Endothelial cell of umbilical vein (primary cell): ENCODE measurements around the gene SLC7A10. TPM values are rescaled to one million over a fixed set of nuclear protein-coding genes. Genes with fewer than 3 reads are reported as not detected.

Experiments
- BruUV-seq: library from RNA; stranded (reverse); fragments of 400-500 nt; replicated peaks from 2 replicates; lab custom pipeline; 2021; lab: Mats Ljungman, UMichigan
- CTCF ChIA-PET: fragments of 300-600, 350-600 bp; sonication (Branson Sonifier 250); formaldehyde crosslinking; loops from one replicate; lab custom pipeline; 2021; ENCODE audit warnings: antibody characterized with exemption, inconsistent platforms; lab: Charles Lee
- POLR2A ChIA-PET: fragments of 300-600, 350-600 bp; sonication (Branson Sonifier 250); formaldehyde crosslinking; loops from one replicate; lab custom pipeline; 2021; ENCODE audit warnings: antibody characterized with exemption, inconsistent platforms; lab: Charles Lee
- DNase-seq: peaks from one replicate; pipeline ENCODE4 v3.0.0-alpha.2; 2011; ENCODE audit warnings: low read depth, low spot score
- FAIRE-seq: peaks from 2 replicates; lab custom pipeline; 2011; peaks lifted over from hg19 to GRCh38; lab: Jason Lieb, UNC
- H2AFZ ChIP-seq: 2 replicates; pipeline ENCODE4 v1.6.0; 2012; ENCODE audit warnings: low read depth, low read length, control low read depth, inconsistent platforms
- H3K27ac ChIP-seq: 2 replicates; pipeline ENCODE4 v1.5.1; 2011; ENCODE audit warnings: low read depth, mild to moderate bottlenecking, control low read depth, low read length, moderate library complexity; ENCODE audit not compliant: insufficient read depth
- H3K27me3 ChIP-seq, 2 experiments: 2 replicates each; pipeline versions ENCODE4 v1.6.0 to v1.6.1; 2011; ENCODE audit warnings: low read length in 2 of 2, mixed read lengths in 1 of 2; ENCODE audit not compliant: control insufficient read depth in 2 of 2, insufficient read depth in 2 of 2
- H3K36me3 ChIP-seq, 2 experiments: 2 replicates in 1 of 2; 3 replicates in 1 of 2; pipeline ENCODE4 v1.5.1; 2011; ENCODE audit warnings: low read length in 2 of 2, mild to moderate bottlenecking in 1 of 2, moderate library complexity in 1 of 2; ENCODE audit not compliant: control insufficient read depth in 2 of 2, insufficient read depth in 2 of 2; ENCODE audit errors: extremely low read depth in 1 of 2
- H3K4me1 ChIP-seq: 3 replicates; pipeline ENCODE4 v1.5.1; 2011; ENCODE audit warnings: mild to moderate bottlenecking, low read length; ENCODE audit not compliant: control insufficient read depth, insufficient read depth; ENCODE audit errors: extremely low read depth
- H3K4me2 ChIP-seq: 2 replicates; pipeline ENCODE4 v1.6.1; 2011; ENCODE audit warnings: low read length, control low read depth, mixed read lengths; ENCODE audit not compliant: insufficient read depth
- H3K4me3 ChIP-seq, 3 experiments: fragments of 200-600 bp in 1 of 3; sonication (generic), shearing (Covaris generic) in 1 of 3; replicated peaks in 1 of 3; 2 replicates each; pipeline ENCODE4 v1.5.1; 2011 to 2016; ENCODE audit warnings: control low read depth in 3 of 3, low read length in 3 of 3, mild to moderate bottlenecking in 2 of 3, inconsistent platforms in 1 of 3, low read depth in 1 of 3, moderate library complexity in 1 of 3; ENCODE audit not compliant: insufficient read depth in 1 of 3
- H3K79me2 ChIP-seq: 2 replicates; pipeline ENCODE4 v1.6.0; 2012; ENCODE audit warnings: low read length, inconsistent platforms; ENCODE audit not compliant: control insufficient read depth, insufficient read depth
- H3K9ac ChIP-seq: replicated peaks from 2 replicates; pipeline ENCODE3; 2011; ENCODE audit warnings: low read length, control low read depth; ENCODE audit not compliant: insufficient read depth; ENCODE audit errors: extremely low read depth
- H3K9me1 ChIP-seq: replicated peaks from 3 replicates; pipeline ENCODE4 v1.6.0; 2011; ENCODE audit warnings: mild to moderate bottlenecking, low read length; ENCODE audit not compliant: control insufficient read depth, insufficient read depth; ENCODE audit errors: extremely low read depth
- H3K9me3 ChIP-seq: replicated peaks from 2 replicates; pipeline ENCODE4 v1.5.1; 2012; ENCODE audit warnings: low read length, inconsistent platforms; ENCODE audit not compliant: control insufficient read depth, insufficient read depth
- H4K20me1 ChIP-seq: replicated peaks from 2 replicates; pipeline ENCODE3; 2011; ENCODE audit warnings: mild to moderate bottlenecking, low read length; ENCODE audit not compliant: control insufficient read depth, insufficient read depth; ENCODE audit errors: extremely low read depth
- EZH2 ChIP-seq: IDR thresholded peaks from 2 replicates; pipeline ENCODE4 v1.6.1; 2012; ENCODE audit warnings: borderline replicate concordance, low read depth, mild to moderate bottlenecking, moderate library complexity, low read length, inconsistent platforms; ENCODE audit not compliant: severe bottlenecking
- FOS ChIP-seq: IDR thresholded peaks from 2 replicates; pipeline ENCODE4 v1.6.1; 2011; ENCODE audit warnings: mild to moderate bottlenecking, low read length, moderate library complexity, borderline replicate concordance; ENCODE audit not compliant: insufficient read depth
- GATA2 ChIP-seq: IDR thresholded peaks from 2 replicates; pipeline ENCODE4 v1.7.0; 2011; ENCODE audit warnings: low read depth, mild to moderate bottlenecking, moderate library complexity, mixed read lengths, low read length; ENCODE audit not compliant: insufficient read length, insufficient read depth
- JUN ChIP-seq: IDR thresholded peaks from 2 replicates; pipeline ENCODE4 v1.6.1; 2011; ENCODE audit warnings: borderline replicate concordance, low read depth; ENCODE audit not compliant: insufficient read length, insufficient read depth
- MYC ChIP-seq: IDR thresholded peaks from one replicate; pipeline ENCODE4 v1.6.1; 2011; ENCODE audit warnings: mild to moderate bottlenecking, low read depth, low read length
- POLR2A ChIP-seq: IDR thresholded peaks from 2 replicates; pipeline ENCODE4 v1.6.1; 2012; ENCODE audit warnings: low read depth, mild to moderate bottlenecking, control low read depth, low read length
- dilution Hi-C: fragments of 300-500 bp; cut with MboI; formaldehyde crosslinking; loops from one replicate; pipeline ENCODE4 v1.15.0; 2019; ENCODE audit warnings: low sequenced_read_pairs; ENCODE audit not compliant: extremely low pct_ligation_motif_present
- intact Hi-C: fragments of 100-400 bp; cut with micrococcal nuclease; formaldehyde crosslinking; loops from one replicate; pipeline ENCODE4 v1.10.0; 2022
- polyA plus RNA-seq, 4 experiments: library from polyadenylated mRNA; depleted of rRNA in 3 of 4; stranded (reverse) in 3 of 4; unstranded in 1 of 4; fragments of >200 nt; gene quantifications; 2 replicates each; pipeline versions ENCODE4 v1.2.1 to v1.2.3, GENCODE V29; 2011 to 2012; ENCODE audit warnings: missing spikeins in 1 of 4
- total RNA-seq: library from RNA; stranded (reverse); gene quantifications from 2 replicates; pipeline ENCODE4 v1.2.3, GENCODE V29; 2021
- TF ChIP-seq, protein P1 (sequence below): IDR thresholded peaks from 2 replicates; pipeline ENCODE4 v1.6.1; 2011; ENCODE audit not compliant: insufficient read depth, insufficient read length
- TF ChIP-seq, protein P2 (sequence below), 2 donors: IDR thresholded peaks; 1 replicate in 1 of 2; 2 replicates in 1 of 2; pipeline ENCODE4 v1.5.1; 2011; ENCODE audit warnings: low read length in 2 of 2, mild to moderate bottlenecking in 2 of 2, moderate library complexity in 2 of 2, control low read depth in 1 of 2, inconsistent platforms in 1 of 2, low read depth in 1 of 2; ENCODE audit not compliant: insufficient read depth in 1 of 2; ENCODE audit errors: extremely low read depth in 1 of 2

The SLC7A10 gene
- total and polyA plus RNA-seq, 2 donors (not counting 3 experiments of a cell fraction or from before 2014, with no cell fraction given): not detected

DNA sequence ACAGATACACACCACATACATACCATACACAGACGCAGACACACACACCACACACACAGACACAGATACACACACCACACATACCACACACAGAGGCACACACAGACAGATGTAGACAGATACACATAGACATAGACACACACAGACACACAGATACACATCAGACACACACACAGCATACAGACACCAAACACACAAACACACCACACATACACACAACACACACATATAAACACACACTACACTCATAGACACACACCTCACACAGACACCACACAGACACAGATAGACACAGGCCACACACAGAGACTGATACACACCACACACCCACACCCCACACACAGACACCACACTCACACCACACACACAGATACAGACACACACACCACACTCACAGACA is 24.9 kb upstream of the SLC7A10 start:
- Histone ChIP-seq H3K27ac (no peak overlapping the region), H3K9me1 (no peaks in the 10 kb centered on the region), H3K9ac (no peak overlapping the region), H3K4me1 (no peaks in the 10 kb centered on the region), H4K20me1 (no peaks in the 10 kb centered on the region), H3K4me3 (no peak overlapping the region), H3K9me3 (no peaks in the 10 kb centered on the region), H3K36me3 (no peaks in the 10 kb centered on the region), H2AFZ (no peak overlapping the region), H3K79me2 (no peaks in the 10 kb centered on the region), H3K4me2 (no peak overlapping the region), H3K27me3 (no peaks in the 10 kb centered on the region)
- TF ChIP-seq, protein P1, sequence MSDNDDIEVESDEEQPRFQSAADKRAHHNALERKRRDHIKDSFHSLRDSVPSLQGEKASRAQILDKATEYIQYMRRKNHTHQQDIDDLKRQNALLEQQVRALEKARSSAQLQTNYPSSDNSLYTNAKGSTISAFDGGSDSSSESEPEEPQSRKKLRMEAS: no peak
- TF ChIP-seq EZH2 (no peak), MYC (no peak), FOS (no peak), POLR2A (no peak), GATA2 (no peak), JUN (no peak)
- TF ChIP-seq, protein P2, sequence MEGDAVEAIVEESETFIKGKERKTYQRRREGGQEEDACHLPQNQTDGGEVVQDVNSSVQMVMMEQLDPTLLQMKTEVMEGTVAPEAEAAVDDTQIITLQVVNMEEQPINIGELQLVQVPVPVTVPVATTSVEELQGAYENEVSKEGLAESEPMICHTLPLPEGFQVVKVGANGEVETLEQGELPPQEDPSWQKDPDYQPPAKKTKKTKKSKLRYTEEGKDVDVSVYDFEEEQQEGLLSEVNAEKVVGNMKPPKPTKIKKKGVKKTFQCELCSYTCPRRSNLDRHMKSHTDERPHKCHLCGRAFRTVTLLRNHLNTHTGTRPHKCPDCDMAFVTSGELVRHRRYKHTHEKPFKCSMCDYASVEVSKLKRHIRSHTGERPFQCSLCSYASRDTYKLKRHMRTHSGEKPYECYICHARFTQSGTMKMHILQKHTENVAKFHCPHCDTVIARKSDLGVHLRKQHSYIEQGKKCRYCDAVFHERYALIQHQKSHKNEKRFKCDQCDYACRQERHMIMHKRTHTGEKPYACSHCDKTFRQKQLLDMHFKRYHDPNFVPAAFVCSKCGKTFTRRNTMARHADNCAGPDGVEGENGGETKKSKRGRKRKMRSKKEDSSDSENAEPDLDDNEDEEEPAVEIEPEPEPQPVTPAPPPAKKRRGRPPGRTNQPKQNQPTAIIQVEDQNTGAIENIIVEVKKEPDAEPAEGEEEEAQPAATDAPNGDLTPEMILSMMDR (IDR thresholded peaks at IDR 0.05; ENCODE audit: extremely low read depth in 1 of 2, insufficient read depth in 1 of 2, low read depth in 1 of 2, low read length in 2 of 2): no peak
- DNase-seq (no peak), FAIRE-seq (no peak)
- ChIA-PET POLR2A (no interaction called here), CTCF (no interaction called here)
- no TSS peak for BruUV-seq
- intact Hi-C loops (no loop called here), dilution Hi-C loops (no loop called here)
